T-helper 2 cell (primary cell): ENCODE measurements around the gene LEF1.
A peak's percentile ranks its signal among the peaks of the same experiment; 100 is the strongest.

Experiments
- DNase-seq, 5 experiments: peaks; one replicate each; pipeline versions ENCODE4 v3.0.0 to v3.0.0-alpha.2; 2012 to 2022
- total RNA-seq, 2 donors: gene quantifications; one replicate each; lab custom pipeline; 2026; lab: John Stamatoyannopoulos, UW

Gene LEF1
- 228 to 406 reads per million in 2 donors for total RNA-seq

DNA sequence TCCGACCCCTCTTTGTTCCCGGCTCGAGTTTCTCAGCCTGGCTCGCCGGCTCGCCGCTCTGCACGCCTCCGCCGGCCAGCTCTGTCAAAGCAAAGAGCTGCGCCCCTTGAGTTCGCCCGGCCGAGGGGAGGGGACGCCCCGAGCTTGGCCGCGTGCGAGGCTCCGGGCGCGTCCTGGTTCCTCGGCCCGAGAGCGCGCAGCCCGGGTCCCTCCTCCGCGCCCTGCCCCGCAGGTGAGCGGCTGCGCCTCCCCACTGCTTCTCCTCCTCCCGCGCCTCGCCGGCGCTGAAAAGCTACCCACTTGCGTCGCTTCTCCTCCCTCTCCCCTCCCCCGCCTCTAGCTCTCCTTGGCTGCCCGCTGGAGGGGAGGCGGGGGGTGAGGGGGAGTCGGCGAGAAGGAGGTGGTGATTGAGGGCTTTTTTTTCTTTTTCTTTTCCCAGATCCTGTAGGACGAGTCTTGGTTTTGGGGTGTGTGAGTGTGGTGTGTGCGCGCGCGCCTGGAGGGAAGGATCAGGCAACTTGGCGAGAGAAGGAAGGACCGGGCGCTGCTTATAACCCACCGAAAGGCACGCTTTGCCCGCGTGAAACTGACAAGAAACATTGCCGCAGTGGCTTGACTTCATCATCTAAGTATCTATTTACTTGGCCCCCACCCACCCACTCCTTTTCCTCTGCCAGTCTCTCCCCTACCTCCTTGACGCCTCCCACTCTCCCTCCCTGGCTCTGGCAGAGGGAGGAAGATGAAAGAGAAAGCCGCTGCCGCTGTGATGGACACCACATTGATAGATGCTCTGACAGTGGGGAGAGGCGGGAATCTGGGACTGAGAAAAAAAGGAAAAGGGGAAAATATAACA lies at the start of gene LEF1:
TSS of gene LEF1 (minus strand) at position 262 of the 853 bp plus-strand sequence. CDS start 1,165 bp downstream, outside the sequence.
- peak; percentile 33 to 70 (median 56) for DNase-seq

DNA sequence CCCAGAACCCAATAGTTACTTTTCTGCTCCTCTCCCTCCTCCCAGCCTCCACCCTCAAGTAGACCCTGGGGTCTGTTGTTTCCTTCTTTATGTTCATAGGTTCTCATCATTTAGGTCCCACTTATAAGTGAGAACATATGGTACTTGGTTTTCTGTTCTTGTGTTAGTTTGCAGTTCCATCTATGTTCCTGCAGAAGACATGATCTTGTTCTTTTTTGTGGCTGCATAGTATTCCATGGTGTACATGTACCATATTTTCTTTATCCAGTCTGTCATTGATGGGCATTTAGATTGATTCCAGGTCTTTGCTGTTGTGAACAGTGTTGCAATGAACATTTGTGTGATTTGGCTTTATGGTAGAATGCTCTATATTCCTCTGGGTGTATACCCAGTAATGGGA lies 47.8 kb upstream of the LEF1 start:
- DNase-seq, result no peak

DNA sequence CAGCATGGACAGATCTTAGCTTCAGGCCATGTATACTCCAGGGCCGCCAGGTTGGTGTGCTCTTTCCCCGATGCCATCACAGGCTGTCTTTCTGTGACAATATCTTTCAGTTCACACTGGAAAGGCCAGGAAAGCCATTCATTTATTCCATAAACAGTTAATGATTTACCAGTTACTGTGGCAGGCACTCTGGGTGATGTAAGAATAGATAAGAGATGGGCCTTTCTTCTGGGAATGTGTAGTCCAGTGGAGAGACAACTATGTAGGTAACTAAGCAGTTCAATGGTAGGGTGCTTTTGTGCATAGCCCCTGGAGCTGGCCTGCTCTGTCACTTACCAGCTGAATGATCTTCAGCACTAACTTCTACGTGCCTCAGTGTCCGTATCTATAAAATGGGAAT lies 46.3 kb upstream of the LEF1 start:
- DNase-seq, result no peak

DNA sequence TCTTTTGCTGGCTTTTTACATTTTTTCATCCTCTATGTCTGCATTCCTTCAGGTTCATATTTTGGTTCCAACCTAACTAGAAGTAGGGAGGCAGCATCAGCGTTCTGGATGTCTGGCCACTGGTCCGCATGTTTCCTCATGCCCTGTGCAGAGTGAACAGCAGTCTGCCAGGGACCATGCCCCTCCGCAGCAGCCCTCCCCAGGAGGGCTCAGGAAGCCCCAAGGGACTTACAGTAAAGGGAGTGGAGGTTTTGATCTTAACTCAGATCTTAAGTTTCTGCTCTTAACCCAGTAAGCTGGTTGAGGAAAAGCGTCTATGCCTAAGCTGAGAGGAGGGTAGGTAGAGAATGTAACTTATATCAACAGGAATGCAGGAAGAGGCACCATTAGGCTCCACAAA lies 45.0 kb upstream of the LEF1 start:
- no peak for DNase-seq

DNA sequence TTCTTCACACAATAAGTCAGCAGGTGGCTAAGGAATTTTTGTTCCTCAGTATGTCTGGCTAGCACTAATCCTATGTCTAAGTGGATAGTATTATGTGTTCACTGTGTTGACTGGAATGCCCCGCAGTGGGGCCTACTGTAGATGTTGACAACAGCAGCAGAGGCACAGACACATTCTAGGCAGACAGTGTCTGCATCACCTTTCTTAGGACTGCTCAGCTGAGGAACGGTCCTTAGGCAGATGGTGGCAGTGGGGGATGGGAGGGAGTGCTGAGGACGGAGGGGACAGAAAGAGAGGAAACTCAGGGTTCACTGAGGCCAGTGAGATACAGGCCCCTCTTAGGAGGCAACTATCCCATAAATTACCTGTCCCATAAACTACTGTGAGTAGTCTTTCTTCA lies 44.6 kb upstream of the LEF1 start:
- DNase-seq, result no peak

DNA sequence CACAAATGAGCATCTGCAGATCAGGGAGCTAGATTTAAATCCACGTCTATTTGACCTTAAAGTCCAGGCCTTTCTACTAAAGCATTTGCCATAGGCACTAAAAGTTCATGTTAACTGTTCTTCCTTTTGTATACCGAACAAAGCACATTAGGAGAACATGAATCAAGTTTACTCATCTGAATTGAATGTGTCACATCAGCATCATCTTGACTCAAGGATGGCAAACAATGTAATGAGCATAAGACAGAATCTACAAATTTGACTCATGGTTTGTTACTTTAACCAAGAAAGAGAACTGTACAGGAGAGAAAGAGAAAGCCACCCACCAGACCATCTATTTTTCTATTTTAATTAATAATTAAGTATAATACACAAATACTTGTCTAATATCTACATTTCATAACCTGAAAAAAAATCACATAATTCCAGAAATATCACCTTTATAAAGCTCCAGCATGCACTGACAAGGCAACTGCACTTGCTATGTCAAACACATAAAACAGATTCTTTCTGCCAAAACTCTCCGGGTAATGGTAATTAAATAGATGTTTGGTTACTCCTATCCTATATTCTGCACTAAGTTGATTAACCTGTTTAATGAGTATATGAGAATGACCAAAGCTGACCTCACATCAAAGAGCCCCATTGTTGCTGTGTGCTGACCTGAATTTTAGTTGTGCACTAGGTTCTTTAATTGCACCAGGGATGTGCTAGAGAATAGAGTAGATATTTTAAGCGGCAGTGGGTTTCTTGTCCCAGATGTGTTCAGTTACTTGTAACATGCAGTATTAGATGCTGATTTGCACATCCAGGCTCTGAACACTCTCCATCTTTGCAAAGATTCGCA lies 42.5 kb upstream of the LEF1 start:
- DNase-seq, result peak in 1 of 5 experiments; percentile 5

DNA sequence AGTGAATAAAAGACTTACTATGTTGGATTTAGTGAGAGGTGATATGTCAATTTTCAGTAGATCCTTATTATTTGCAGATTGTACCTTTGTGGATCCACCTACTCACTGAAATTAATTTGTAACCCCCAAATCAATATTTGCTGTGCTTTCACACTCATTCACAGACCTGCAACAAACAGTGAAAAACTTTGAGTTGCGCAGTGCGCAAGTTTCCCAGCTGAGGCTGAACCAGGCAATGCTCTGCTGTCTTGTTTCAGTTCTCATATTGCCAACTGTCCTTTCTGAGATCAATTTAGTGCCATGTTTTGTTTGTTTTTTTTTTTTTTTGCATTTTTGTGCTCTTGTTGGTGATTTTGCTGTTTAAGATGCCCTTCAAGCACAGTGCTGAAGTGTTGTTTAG lies 40.8 kb upstream of the LEF1 start:
- no peak for DNase-seq

DNA sequence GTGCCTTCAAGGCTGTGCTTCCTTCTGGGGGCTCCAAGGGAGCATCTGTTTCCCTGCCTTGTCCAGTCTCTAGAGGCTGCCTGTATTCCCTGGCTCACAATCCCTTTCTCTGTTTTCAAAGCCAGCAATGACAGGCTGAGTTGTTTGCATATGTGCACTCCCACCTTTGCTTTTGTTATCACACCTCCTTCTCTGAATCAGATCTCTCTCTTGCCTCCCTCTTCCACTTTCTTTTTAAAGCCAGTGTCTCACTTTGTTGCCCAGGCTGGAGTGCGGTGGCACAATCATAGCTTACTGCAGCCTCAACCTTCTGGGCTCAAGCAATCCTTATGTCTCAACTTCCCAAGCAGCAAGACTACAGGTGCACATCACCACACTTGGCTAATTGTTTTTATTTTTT lies 37.1 kb upstream of the LEF1 start:
- no peak for DNase-seq

DNA sequence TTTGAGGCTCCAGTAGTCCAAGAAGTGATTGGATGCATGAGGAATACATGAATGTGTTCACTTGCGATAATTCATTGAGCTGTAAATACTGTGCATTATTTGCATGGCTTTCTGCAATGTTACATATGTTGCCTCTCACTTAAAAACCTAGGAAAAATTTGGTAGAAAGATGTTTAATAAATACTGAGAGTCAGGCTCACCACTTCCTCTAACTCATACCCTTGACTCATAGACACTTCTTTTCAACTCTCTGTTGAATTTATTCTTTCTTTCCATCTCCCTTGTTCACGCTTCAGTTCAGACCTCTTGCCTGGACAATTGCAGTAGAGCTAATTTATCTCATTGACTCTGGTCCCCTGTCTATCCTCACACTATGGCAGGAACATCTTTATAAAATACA lies 35.8 kb upstream of the LEF1 start:
- no peak for DNase-seq

DNA sequence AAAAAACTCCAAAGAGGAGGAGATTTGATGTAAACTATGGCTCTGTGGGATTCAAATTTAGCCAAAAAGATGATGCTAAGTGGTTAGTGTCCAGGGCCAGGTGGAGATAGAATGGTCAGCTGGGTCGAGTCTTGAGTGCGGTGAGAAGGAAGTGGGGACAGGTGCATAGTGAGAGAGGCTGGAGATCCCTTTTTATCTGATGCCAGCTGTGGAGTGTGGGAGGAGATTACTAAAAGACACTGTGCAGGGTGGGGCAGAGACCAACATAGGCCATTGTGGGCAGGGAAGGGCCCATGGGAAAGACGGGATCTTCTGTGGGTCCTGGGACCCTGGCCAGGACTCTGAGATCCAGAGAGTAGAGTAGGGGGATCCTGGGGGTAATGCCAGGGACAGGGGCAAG lies 34.6 kb upstream of the LEF1 start:
- no peak for DNase-seq

DNA sequence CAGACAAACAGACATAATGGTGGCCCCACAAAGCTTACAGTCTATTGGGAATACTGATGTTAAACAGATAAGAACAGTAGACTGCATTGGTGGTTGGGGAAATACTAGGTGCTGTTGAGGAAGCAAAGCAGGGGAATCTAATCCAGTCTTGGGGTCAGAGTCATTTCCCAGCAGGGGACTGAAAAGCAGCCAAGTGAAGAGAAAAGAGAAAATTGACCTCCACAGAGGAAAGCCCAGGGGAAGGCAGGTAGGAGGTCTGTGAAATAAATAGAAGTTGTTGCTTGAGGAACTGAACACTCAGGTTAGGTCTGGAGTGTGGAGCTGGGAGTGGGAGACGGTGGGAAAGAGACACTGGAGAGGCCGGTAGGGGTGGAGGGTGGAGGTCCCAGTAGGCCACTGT lies 33.0 kb upstream of the LEF1 start:
- no peak for DNase-seq

DNA sequence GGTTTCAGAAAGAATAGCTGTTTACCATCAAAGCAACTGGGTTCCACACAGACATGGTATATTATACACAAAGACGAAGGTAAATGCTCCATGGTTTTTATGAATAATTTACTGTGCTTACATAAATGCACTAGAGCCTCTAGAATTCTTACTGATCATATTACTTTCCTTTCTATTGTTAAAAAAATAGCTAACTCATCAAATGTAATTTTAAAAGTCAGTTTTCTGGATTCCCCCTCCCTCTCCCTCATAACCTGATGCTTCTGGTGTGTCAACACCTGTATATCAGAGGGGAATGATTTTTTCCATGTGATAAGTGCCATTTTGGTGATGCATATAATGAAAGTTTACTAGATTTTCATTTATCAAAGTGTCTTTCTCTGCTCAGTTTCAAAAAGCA lies 31.1 kb upstream of the LEF1 start:
- no peak for DNase-seq

DNA sequence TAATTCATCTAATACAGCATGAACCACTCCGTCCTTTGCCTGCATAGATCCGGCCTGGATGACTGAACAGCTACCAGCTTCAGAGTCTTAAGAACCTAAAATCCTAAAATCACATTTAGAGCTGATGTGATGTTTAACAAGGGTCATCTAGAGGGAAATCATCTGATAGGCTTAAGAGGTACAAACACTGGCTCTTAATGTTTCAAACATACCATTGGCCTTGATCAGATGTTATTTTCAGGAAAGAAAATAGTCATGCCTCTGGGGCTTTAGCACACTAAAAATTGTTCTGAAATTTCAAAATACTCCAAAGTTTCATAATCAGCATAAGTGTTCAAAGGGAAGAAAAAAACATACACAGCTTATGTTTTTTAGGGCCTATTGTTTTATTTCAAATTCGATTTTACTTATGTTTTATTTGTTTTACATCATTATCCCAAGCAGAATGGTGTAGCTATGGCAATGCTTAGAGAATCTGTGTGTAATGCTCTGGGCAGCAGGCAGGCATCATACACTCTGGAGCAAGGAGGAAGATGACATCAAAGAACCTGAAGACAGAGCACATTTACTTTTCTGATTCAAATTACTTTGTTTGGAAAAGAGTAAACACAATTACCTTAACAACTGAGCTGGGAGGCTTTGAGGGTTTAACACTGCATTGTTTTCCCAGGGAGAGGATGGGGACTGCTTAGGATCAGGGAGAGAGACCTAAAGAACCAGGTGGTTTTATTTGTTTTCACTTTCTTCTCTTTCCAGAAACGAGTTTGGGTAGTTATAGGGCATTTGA lies 25.3 kb upstream of the LEF1 start:
- DNase-seq, result no peak

DNA sequence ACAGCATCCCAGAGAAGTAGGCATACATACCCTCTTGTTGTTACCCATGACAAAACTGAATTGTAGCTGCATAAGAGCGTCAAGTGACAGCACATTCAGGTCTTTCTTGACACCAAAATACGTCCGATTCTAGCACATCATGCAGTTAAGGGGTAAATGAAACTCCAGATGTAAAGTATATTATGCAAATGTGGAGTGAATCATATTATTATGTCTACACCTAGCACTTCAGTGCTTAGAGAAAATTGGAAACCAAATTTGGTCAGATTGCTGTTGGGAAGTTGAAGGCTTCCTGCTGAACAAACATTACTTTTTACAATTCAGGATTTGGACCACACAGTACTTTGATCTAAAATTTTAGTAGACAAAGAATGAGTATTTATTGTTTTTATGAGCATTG lies 24.2 kb upstream of the LEF1 start:
- DNase-seq, result no peak

DNA sequence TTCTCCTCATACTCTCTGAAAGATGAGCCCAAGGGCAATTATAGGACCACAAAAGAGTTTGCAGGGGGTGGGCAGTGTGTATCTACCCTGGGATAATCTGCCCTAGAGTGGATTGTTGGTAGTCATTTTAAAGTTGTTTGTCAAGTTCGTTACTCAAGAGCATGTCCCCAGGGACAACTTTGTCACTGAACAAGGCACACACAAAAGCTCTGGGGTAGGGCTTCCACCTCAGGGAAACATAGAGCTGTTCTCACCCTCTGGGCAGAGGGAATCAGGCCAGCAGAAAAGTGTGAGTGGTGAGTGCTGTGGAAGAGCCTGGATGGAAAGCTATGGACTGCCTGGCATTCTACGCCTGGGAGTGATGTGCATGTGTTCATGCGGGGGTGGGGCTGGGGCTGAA lies 23.3 kb upstream of the LEF1 start:
- no peak for DNase-seq

DNA sequence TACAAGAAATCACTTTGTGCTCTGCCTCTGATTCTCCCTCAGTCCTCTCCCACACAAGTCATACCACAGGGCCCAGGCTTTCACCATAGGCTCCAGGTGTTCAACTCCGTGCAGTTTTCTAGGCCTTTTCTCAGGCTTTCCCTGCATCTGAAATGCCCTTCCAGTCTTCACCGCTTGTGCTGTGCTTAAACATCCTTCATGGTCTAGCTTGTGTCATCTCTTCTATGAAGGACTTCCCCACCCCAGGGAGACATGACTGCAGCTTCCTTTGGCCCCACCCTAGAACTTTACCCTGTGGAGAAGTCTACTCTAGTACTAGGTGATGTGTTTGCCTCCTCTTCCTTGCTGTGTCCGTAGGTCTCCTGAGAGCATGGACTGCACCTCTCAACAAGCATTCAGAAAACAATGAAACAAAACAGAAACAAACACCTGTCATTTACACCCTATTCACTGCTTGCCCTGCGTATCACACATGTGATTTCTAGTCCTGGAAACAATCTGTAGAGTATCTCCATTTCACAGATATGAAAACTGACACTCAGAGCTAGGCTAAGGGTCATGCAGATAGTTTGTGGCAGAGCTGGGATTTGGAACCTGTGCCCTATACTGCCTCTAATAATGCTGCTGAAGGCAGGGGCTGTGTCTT lies 22.7 kb upstream of the LEF1 start:
- DNase-seq, result no peak

DNA sequence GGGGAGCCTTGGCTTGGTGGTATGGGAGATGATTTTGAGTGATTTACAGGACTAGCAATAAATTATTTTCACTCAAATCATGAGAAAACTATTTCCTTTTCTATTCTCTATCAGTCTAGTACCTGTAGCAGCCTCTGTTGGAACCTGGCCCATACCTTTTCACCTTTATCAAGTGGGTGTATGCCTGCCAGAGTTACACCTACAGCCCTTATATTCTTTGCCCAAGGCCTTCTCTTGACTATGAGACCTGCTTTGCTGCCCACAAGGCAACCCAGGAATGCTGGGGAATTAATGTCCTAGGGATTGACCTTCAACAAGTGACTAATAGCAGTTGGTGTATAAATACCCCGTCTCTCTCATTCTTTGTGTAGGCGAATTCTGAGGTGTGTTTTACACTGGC lies 20.0 kb upstream of the LEF1 start:
- DNase-seq, result no peak

DNA sequence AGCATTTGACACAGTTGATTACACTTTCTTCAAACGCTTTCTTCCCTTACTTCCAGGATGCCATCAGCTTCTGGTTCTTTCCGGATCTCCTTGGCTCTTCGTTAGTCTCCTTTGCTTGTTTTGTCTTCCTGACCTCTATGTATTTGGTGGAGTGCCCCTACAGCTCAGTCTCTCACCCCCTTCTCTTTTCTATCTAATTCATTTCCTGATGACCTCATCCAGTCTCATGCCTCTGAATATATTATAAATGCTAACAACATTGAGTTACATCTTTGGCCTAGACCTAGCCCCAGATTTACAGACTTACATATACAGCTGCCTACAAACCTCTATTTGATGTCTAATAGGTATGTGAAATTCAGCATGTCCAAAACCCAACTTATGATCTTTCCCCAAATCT lies 16.5 kb upstream of the LEF1 start:
- no peak for DNase-seq

DNA sequence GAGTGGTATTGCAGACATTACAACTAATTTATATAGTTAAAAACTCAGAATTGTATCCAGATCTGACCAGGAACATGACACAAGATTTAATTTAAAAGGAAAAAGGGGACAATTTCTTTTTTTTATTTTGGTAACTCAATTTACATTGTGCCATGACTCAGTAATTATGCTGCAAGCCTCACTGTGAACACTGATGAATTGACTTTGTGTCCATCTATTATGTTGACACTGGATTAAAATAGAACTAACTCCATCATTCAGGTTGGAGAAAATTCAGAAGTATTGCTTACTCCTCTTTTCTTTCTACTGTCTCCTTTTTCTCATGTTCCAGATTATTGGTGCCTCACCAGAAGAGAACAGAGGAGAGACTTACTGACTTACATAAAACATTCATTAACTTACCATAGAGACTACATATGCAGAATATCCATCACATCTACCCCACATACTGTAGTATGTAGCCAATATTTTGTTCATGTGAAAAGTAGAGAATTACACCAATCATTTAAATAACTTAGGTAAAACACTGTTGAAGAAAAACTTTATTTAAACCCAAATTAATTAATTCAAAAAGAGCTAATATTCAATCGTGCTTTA lies 15.8 kb upstream of the LEF1 start:
- DNase-seq, result no peak

DNA sequence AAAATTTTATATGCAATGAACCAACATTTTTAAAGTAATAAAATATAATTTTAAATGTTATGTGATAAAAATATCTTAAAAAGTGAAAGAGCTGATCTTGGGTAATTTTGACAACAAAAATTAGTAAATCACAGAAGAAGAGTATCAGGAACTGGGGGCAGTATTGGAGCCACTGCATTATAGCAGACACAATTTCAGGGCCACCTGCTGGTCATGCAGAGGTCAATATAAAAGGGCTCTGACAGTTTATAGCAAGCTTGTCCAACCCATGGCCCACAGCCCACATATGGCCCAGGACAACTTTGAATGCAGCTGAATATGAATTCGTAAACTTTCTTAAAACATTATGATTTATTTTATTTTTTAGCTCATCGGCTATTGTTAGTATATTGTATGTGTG lies 13.0 kb upstream of the LEF1 start:
- DNase-seq, result no peak

DNA sequence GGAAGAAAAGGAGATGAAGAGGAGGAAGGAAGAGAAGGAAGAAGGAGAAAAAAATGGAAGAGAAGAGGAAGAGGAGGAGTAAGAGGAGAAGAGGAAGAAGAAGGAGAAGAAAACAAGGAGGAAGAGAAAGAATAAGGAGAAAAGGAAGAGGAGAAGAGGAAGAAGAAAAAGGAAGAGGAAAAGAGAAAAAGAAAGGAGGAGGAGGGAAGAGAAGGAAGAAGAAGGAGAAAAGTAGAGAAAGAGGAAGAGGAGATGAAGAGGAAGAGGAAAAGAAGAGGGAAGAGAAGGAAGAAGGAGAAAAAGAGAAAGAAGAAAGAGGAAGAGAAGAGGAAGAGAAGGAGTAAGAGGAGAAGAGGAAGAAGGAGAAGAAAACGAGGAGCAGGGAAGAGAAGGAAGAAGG lies 11.8 kb upstream of the LEF1 start:
- DNase-seq, result no peak

DNA sequence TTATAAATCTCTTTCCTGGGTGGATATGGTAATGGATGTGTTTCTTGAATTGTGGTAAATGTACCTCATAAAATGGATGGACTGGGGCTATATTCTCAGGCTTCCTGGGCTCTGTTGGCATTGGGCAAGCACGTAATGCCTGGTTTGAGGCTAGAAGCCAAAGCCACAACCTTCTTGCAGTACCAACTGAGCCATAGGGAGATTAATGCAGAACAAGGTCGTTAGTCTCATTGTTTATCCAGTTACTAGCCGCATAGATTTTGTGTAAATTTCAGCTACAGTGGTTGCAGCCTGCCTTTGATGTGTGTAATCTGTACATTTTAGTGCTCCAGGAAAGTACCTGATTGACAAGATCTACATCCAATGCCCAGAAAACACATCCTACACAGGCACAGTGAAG lies 7.2 kb upstream of the LEF1 start:
- no peak for DNase-seq
